K562 (cell line): Measurements from ENCODE around the gene ARHGAP9. TPM values are rescaled to one million over a fixed set of nuclear protein-coding genes. Genes with fewer than 3 reads are reported as not detected.

Source experiments
- BRD4 ChIP-seq: fragments of 200-600 bp; sonication (generic); IDR thresholded peaks from 2 replicates; pipeline ENCODE4 v1.6.1; 2017; ENCODE audit warnings: inconsistent platforms
- CHCHD3 ChIP-seq: fragments of 250-450 bp; sonication (Bioruptor Pico); IDR thresholded peaks from 2 replicates; pipeline ENCODE4 v2.1.2; 2022; ENCODE audit warnings: mild to moderate bottlenecking
- FOXA3 ChIP-seq, 2 experiments: fragments of 450-650 bp in 1 of 2; sonication (generic) in 1 of 2; formaldehyde crosslinking; IDR thresholded peaks in 1 of 2; conservative IDR thresholded peaks in 1 of 2; 2 replicates each; pipeline versions ENCODE4 v1.4.0 to v1.8.0; 2020 to 2022; ENCODE audit warnings: mild to moderate bottlenecking in 2 of 2, missing genetic modification reagents in 1 of 2
- FUS ChIP-seq: fragments of 200-400 bp; formaldehyde crosslinking; optimal IDR thresholded peaks from 2 replicates; pipeline ENCODE3; 2017; ENCODE audit warnings: low read depth, low read length
- NFXL1 ChIP-seq: fragments of 450-650 bp; formaldehyde crosslinking; IDR thresholded peaks from 2 replicates; pipeline ENCODE4 v1.4.0; 2021; ENCODE audit warnings: mild to moderate bottlenecking
- RAD51 ChIP-seq: fragments of 450-650 bp; IDR thresholded peaks from 2 replicates; pipeline ENCODE4 v1.7.1; 2016; ENCODE audit warnings: low read depth, mild to moderate bottlenecking, borderline replicate concordance
- RBM34 ChIP-seq: fragments of 200-400 bp; formaldehyde crosslinking; IDR thresholded peaks from 2 replicates; pipeline ENCODE4 v1.6.1; 2018; ENCODE audit warnings: low read length, borderline replicate concordance; ENCODE audit not compliant: insufficient read depth
- STAT5A ChIP-seq: IDR thresholded peaks from 2 replicates; pipeline ENCODE4 v1.6.1; 2012; ENCODE audit warnings: low read length, inconsistent platforms, borderline replicate concordance
- ZC3H11A ChIP-seq: IDR thresholded peaks from 2 replicates; pipeline ENCODE4 v1.6.1; 2012; ENCODE audit warnings: low read depth, low read length, improper control_type of control experiment
- ZNF347 ChIP-seq: fragments of 450-650 bp; formaldehyde crosslinking; IDR thresholded peaks from 2 replicates; pipeline ENCODE4 v1.4.0; 2020; ENCODE audit warnings: low read depth, mild to moderate bottlenecking, moderate library complexity
- ZNF79 ChIP-seq: fragments of 250-450 bp; sonication (Bioruptor Pico); IDR thresholded peaks from 2 replicates; pipeline ENCODE4 v1.4.0; 2020; ENCODE audit warnings: low read depth, mild to moderate bottlenecking, moderate library complexity
- polyA plus RNA-seq, 8 experiments: library from polyadenylated mRNA; depleted of rRNA in 4 of 8; stranded (reverse) in 5 of 8; unstranded in 3 of 8; fragments of >200 nt; fragmentation: Nextera tagmentation in 2 of 8; fragmentation: Illumina TruSeq in 1 of 8; extraction: Ambion mirVana in 2 of 8; extraction: Trizol in 1 of 8; gene quantifications; 2 replicates each; pipeline versions ENCODE4 v1.2.1 to v1.2.3, GENCODE V29; 2011 to 2014; ENCODE audit warnings: inconsistent platforms in 1 of 8, missing spikeins in 1 of 8
- total RNA-seq, 7 experiments: library from RNA; depleted of rRNA in 6 of 7; stranded (reverse); fragments of >200 nt in 6 of 7; fragmentation: Illumina TruSeq in 2 of 7; extraction: Trizol in 2 of 7; gene quantifications; 2 replicates each; pipeline versions ENCODE4 v1.2.1 to v1.2.3, GENCODE V29; 2011 to 2021; ENCODE audit warnings: low replicate concordance in 1 of 7
- TF ChIP-seq, protein P1 (sequence below): fragments of 250-450 bp; sonication (Bioruptor Pico); IDR thresholded peaks from 2 replicates; pipeline ENCODE4 v1.6.1; 2021; ENCODE audit warnings: mild to moderate bottlenecking
- TF ChIP-seq, protein P2 (sequence below): fragments of 200-600 bp; sonication (generic); IDR thresholded peaks from one replicate; pipeline ENCODE4 v1.6.1; 2012; ENCODE audit warnings: mild to moderate bottlenecking, low read depth, low read length, inconsistent platforms
- TF ChIP-seq, protein P3 (sequence below): sonication (generic); formaldehyde crosslinking; IDR thresholded peaks from 2 replicates; pipeline ENCODE4 v1.8.0; 2022; ENCODE audit warnings: mild to moderate bottlenecking, missing genetic modification reagents
- TF ChIP-seq, protein P4 (sequence below): fragments of 450-650 bp; IDR thresholded peaks from one replicate; pipeline ENCODE4 v1.6.1; 2018; ENCODE audit warnings: mild to moderate bottlenecking, moderate library complexity; ENCODE audit not compliant: partially characterized antibody

The ARHGAP9 gene
- total and polyA plus RNA-seq, 9 of the 15 experiments (the other 6 are each of a cell fraction or from before 2014, with no cell fraction given): 1.5 to 10.2 (median 5.1) TPM

GRCh38 chr12:57521525-57522010 is 41.9 kb upstream of the ARHGAP9 start (continued):
- TF ChIP-seq NFXL1 (CRISPR knock-in tag) (no peak), ZNF347 (no peak), RAD51 (no peak), FOXA3 (CRISPR knock-in tag; conservative IDR thresholded peaks at IDR 0.05 in 1 of 2, IDR thresholded peaks at IDR 0.05 in 1 of 2) (no peak), ZC3H11A (no peak), FUS (no peak), CHCHD3 (CRISPR knock-in tag) (no peak), RBM34 (no peak), BRD4 (peak; percentile 97), ZNF79 (CRISPR knock-in tag) (peak; percentile 36; the same call in 1 of the 2 replicates), STAT5A (0 out of 2 replicates have a peak, but pooled peaks have one; percentile 0)
- TF ChIP-seq, protein P1, sequence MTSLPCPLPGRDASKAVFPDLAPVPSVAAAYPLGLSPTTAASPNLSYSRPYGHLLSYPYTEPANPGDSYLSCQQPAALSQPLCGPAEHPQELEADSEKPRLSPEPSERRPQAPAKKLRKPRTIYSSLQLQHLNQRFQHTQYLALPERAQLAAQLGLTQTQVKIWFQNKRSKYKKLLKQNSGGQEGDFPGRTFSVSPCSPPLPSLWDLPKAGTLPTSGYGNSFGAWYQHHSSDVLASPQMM: no peak
- TF ChIP-seq, protein P2, sequence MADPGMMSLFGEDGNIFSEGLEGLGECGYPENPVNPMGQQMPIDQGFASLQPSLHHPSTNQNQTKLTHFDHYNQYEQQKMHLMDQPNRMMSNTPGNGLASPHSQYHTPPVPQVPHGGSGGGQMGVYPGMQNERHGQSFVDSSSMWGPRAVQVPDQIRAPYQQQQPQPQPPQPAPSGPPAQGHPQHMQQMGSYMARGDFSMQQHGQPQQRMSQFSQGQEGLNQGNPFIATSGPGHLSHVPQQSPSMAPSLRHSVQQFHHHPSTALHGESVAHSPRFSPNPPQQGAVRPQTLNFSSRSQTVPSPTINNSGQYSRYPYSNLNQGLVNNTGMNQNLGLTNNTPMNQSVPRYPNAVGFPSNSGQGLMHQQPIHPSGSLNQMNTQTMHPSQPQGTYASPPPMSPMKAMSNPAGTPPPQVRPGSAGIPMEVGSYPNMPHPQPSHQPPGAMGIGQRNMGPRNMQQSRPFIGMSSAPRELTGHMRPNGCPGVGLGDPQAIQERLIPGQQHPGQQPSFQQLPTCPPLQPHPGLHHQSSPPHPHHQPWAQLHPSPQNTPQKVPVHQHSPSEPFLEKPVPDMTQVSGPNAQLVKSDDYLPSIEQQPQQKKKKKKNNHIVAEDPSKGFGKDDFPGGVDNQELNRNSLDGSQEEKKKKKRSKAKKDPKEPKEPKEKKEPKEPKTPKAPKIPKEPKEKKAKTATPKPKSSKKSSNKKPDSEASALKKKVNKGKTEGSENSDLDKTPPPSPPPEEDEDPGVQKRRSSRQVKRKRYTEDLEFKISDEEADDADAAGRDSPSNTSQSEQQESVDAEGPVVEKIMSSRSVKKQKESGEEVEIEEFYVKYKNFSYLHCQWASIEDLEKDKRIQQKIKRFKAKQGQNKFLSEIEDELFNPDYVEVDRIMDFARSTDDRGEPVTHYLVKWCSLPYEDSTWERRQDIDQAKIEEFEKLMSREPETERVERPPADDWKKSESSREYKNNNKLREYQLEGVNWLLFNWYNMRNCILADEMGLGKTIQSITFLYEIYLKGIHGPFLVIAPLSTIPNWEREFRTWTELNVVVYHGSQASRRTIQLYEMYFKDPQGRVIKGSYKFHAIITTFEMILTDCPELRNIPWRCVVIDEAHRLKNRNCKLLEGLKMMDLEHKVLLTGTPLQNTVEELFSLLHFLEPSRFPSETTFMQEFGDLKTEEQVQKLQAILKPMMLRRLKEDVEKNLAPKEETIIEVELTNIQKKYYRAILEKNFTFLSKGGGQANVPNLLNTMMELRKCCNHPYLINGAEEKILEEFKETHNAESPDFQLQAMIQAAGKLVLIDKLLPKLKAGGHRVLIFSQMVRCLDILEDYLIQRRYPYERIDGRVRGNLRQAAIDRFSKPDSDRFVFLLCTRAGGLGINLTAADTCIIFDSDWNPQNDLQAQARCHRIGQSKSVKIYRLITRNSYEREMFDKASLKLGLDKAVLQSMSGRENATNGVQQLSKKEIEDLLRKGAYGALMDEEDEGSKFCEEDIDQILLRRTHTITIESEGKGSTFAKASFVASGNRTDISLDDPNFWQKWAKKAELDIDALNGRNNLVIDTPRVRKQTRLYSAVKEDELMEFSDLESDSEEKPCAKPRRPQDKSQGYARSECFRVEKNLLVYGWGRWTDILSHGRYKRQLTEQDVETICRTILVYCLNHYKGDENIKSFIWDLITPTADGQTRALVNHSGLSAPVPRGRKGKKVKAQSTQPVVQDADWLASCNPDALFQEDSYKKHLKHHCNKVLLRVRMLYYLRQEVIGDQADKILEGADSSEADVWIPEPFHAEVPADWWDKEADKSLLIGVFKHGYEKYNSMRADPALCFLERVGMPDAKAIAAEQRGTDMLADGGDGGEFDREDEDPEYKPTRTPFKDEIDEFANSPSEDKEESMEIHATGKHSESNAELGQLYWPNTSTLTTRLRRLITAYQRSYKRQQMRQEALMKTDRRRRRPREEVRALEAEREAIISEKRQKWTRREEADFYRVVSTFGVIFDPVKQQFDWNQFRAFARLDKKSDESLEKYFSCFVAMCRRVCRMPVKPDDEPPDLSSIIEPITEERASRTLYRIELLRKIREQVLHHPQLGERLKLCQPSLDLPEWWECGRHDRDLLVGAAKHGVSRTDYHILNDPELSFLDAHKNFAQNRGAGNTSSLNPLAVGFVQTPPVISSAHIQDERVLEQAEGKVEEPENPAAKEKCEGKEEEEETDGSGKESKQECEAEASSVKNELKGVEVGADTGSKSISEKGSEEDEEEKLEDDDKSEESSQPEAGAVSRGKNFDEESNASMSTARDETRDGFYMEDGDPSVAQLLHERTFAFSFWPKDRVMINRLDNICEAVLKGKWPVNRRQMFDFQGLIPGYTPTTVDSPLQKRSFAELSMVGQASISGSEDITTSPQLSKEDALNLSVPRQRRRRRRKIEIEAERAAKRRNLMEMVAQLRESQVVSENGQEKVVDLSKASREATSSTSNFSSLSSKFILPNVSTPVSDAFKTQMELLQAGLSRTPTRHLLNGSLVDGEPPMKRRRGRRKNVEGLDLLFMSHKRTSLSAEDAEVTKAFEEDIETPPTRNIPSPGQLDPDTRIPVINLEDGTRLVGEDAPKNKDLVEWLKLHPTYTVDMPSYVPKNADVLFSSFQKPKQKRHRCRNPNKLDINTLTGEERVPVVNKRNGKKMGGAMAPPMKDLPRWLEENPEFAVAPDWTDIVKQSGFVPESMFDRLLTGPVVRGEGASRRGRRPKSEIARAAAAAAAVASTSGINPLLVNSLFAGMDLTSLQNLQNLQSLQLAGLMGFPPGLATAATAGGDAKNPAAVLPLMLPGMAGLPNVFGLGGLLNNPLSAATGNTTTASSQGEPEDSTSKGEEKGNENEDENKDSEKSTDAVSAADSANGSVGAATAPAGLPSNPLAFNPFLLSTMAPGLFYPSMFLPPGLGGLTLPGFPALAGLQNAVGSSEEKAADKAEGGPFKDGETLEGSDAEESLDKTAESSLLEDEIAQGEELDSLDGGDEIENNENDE: no peak
- TF ChIP-seq, protein P3, sequence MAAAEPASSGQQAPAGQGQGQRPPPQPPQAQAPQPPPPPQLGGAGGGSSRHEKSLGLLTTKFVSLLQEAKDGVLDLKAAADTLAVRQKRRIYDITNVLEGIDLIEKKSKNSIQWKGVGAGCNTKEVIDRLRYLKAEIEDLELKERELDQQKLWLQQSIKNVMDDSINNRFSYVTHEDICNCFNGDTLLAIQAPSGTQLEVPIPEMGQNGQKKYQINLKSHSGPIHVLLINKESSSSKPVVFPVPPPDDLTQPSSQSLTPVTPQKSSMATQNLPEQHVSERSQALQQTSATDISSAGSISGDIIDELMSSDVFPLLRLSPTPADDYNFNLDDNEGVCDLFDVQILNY (CRISPR knock-in tag): no peak
- TF ChIP-seq, protein P4, sequence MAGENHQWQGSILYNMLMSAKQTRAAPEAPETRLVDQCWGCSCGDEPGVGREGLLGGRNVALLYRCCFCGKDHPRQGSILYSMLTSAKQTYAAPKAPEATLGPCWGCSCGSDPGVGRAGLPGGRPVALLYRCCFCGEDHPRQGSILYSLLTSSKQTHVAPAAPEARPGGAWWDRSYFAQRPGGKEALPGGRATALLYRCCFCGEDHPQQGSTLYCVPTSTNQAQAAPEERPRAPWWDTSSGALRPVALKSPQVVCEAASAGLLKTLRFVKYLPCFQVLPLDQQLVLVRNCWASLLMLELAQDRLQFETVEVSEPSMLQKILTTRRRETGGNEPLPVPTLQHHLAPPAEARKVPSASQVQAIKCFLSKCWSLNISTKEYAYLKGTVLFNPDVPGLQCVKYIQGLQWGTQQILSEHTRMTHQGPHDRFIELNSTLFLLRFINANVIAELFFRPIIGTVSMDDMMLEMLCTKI: no peak
